Tibial artery (tissue), 4 donors: Measurements from ENCODE around the gene KCNA4.
"Not testable (repeated sequence)": the region's sequence is repeated elsewhere in the genome, so short reads cannot be mapped to it uniquely, and the experiment has no call there.

Experiments
- DNase-seq, 2 donors: peaks; one replicate each; pipeline ENCODE4 v3.0.0-alpha.2; 2019
- H3K27ac ChIP-seq, 2 donors: fragments of 200-600 bp; sonication (generic) in 1 of 2; 1 replicate in 1 of 2; 2 replicates in 1 of 2; pipeline ENCODE4 v1.5.1; 2018 to 2019; ENCODE audit warnings: mild to moderate bottlenecking in 1 of 2
- H3K27me3 ChIP-seq, 2 donors: fragments of 200-600 bp; sonication (generic) in 1 of 2; one replicate each; pipeline versions ENCODE4 v1.5.1 to v1.6.0; 2016 to 2019
- H3K36me3 ChIP-seq, 3 donors: fragments of 200-600 bp; sonication (generic) in 2 of 3; one replicate each; pipeline ENCODE4 v1.5.1; 2016 to 2019; ENCODE audit warnings: mild to moderate bottlenecking in 2 of 3
- H3K4me1 ChIP-seq, 4 donors: fragments of 200-600 bp; sonication (generic) in 2 of 4; 1 replicate in 3 of 4; 2 replicates in 1 of 4; pipeline ENCODE4 v1.5.1; 2016 to 2019
- H3K4me3 ChIP-seq, 2 donors: fragments of 200-600 bp; sonication (generic) in 1 of 2; 1 replicate in 1 of 2; 2 replicates in 1 of 2; pipeline ENCODE4 v1.5.1; 2018 to 2019; ENCODE audit warnings: mild to moderate bottlenecking in 2 of 2
- H3K9me3 ChIP-seq, 3 donors: fragments of 200-600 bp; sonication (generic) in 1 of 3; one replicate each; pipeline ENCODE4 v1.5.1; 2016 to 2019
- CTCF ChIP-seq, 2 experiments: fragments of 200-600 bp in 1 of 2; fragments of 450-650 bp in 1 of 2; IDR thresholded peaks; one replicate each; pipeline ENCODE4 v1.5.1; 2017 to 2019; ENCODE audit warnings: antibody characterized with exemption in 2 of 2, mild to moderate bottlenecking in 1 of 2, moderate library complexity in 1 of 2
- intact Hi-C: fragments of 100-400 bp; cut with DNase I; formaldehyde crosslinking; loops from one replicate; pipeline ENCODE4 v1.15.0; 2023; ENCODE audit warnings: low total_unique reads

KCNA4 gene

DNA sequence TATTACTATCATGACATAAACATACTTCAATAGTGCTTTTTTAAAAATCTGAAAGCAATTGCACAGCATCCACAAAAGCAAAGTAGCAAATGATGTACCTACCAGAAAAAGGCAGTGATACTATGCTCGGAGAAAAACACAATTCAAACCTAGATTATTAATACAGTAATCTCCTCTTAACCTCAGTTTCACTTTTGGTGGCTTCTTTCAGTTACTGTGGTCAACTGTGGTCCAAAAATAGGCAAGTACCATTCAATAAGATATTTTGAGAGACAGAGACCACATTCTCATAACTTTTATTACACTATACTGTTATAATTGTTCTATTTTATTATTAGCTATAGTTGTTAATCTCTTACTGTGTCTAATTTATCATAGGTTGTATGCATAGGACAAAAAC lies 20.8 kb downstream of the KCNA4 start:
- DNase-seq, result no peak
- TF ChIP-seq CTCF (IDR thresholded peaks at IDR 0.05), result no peak
- no peaks in the 10 kb centered on the region for H3K27me3 ChIP-seq
- no peak overlapping the region for H3K4me3 ChIP-seq
- H3K36me3 ChIP-seq, result no peaks in the 10 kb centered on the region
- intact Hi-C loops, result no loop called here
- no peaks in the 10 kb centered on the region for H3K4me1 ChIP-seq
- no peaks in the 10 kb centered on the region for H3K9me3 ChIP-seq
- no peak overlapping the region for H3K27ac ChIP-seq

GRCh38 chr11:29989174-29989970 lies 27.5 kb downstream of the KCNA4 start:
- no peaks in the 10 kb centered on the region for H3K9me3 ChIP-seq
- H3K4me1 ChIP-seq, result no peaks in the 10 kb centered on the region
- no peaks in the 10 kb centered on the region for H3K36me3 ChIP-seq
- intact Hi-C loops, result no loop called here
- H3K27me3 ChIP-seq, result no peaks in the 10 kb centered on the region
- no peak for TF ChIP-seq CTCF (IDR thresholded peaks at IDR 0.05)
- DNase-seq, result no peak
- no peak overlapping the region for H3K4me3 ChIP-seq
- no peak overlapping the region for H3K27ac ChIP-seq

DNA sequence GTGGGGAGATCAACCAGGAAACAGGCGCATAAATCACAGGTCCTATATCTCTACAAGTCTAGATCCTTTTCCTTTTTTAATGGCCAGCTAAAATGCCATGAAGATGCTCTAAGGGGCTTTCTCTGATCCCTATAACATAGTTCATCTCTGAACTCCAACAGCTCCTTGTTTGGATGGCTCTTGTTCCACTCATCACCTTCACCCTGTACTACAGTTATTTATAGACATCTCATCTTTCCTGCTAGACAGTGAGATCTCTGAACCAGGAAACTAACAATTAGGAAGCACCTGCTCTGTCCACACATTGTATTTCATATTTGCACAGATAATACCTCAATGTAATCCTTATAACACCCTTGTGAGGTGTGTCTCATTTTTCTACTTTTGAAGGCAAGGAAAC lies 31.6 kb downstream of the KCNA4 start:
- Histone ChIP-seq H3K9me3 (no peaks in the 10 kb centered on the region), H3K27me3 (no peaks in the 10 kb centered on the region), H3K27ac (no peak overlapping the region), H3K36me3 (no peaks in the 10 kb centered on the region), H3K4me3 (no peak overlapping the region), H3K4me1 (no peaks in the 10 kb centered on the region)
- intact Hi-C loops, result no loop called here
- TF ChIP-seq CTCF (IDR thresholded peaks at IDR 0.05), result no peak
- DNase-seq, result no peak

DNA sequence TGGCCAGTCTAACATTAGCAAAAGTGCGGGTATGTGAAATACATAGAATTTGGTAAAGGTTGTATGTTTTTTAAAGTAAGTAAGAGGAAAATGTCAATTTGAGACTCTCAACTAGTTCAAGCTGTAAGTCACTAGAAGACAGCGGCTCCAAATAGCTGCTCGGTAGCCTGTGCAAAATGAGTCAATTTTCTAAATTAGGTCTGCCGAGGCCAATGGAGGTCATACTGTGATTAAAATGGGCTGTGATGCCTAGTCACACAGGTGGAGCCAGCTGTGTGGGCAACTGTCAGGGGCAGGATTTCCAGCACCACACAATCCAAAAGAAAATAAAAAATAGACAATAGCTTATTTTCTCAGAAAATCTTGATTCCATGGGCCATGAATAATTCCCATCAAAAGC lies 32.3 kb downstream of the KCNA4 start:
- Histone ChIP-seq H3K4me3 (no peak overlapping the region), H3K9me3 (no peaks in the 10 kb centered on the region), H3K27me3 (no peaks in the 10 kb centered on the region), H3K4me1 (no peaks in the 10 kb centered on the region), H3K36me3 (no peaks in the 10 kb centered on the region), H3K27ac (no peak overlapping the region)
- no peak for DNase-seq
- TF ChIP-seq CTCF (IDR thresholded peaks at IDR 0.05), result no peak
- intact Hi-C loops, result no loop called here

DNA sequence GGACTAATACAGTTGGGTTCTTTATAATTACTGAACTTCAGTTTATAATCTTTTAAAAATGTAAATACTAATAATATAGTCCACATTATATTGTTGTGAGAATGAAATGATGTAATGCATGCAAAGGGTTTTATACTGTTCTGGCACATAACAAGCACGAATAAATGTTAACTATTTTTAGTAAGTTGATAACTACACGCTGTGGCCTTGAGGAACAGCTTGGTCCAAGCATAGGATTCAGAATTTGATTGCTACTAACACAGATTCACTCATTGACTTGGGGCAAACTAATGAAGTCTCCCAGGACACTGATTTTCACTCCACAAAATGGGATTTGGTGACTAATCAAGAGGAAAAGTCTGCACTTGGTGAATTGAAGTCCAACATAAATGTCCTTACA lies 38.3 kb downstream of the KCNA4 start:
- TF ChIP-seq CTCF (IDR thresholded peaks at IDR 0.05), result no peak
- Histone ChIP-seq H3K4me3 (no peak overlapping the region), H3K9me3 (no peaks in the 10 kb centered on the region), H3K27me3 (no peaks in the 10 kb centered on the region), H3K4me1 (no peaks in the 10 kb centered on the region), H3K36me3 (no peaks in the 10 kb centered on the region), H3K27ac (no peak overlapping the region)
- DNase-seq, result no peak
- intact Hi-C loops, result no loop called here

DNA sequence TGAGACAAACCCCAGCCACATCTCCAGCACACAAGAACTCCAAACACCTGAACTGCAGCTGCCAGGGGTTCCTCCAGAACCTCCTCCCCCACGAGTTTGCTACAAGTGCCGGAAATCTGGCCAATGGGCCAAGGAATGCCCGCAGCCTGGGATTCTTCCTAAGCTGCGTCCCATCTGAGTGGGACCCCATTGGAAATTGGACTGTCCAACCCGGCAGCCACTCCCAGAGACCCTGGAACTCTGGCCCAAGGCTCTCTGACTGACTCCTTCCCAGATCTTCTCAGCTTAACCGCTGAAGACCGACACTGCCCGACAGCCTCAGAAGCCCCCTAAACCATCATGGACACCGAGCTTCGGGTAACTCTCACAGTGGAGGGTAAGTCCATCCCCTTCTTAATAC lies 41.2 kb downstream of the KCNA4 start:
- H3K27me3 ChIP-seq, H3K27ac ChIP-seq, H3K9me3 ChIP-seq, H3K4me3 ChIP-seq, H3K4me1 ChIP-seq, H3K36me3 ChIP-seq, DNase-seq, intact Hi-C loops: not testable (repeated sequence)
